ENCODE data around the gene BHLHE40. TPM values are rescaled to one million over a fixed set of nuclear protein-coding genes. Genes with fewer than 3 reads are reported as not detected.
A peak's percentile ranks its signal among the peaks of the same experiment; 100 is the strongest.

Gene BHLHE40
- polyA plus RNA-seq, 2 of the 4 experiments (the other 2 are of a cell fraction) = 102 to 160 TPM

- peak; percentile 60 to 86 for DNase-seq (ENCODE audit: low read depth in 1 of 2, low spot score in 1 of 2)
These were observed 38.8 kb downstream of the BHLHE40 start for GRCh38 chr3:5017925-5018531.

More at GRCh38 chr3:5017925-5018531, 38.8 kb downstream of the BHLHE40 start:
- ChIA-PET CTCF (interaction anchor here (0.6 to 15.9 kb wide), 6 partner anchors 9 to 361 kb away, joined by 4 to 445 read pairs (median 9); partner anchors contain the start of gene BHLHE40), POLR2A (interaction anchor here (1.5 to 4.3 kb wide), 4 partner anchors 8 to 38 kb away, joined by 5 to 80 read pairs (median 27); partner anchors contain the start of gene BHLHE40)
- Histone ChIP-seq H3K9me3 (no peaks in the 10 kb centered on the region), H3K4me1 (peaks cover 99% of the 10 kb centered on the region), H3K27ac (peak overlapping the region; percentile 94 to 98), H3K4me2 (peak overlapping the region; percentile 59), H3K4me3 (no peak overlapping the region)
- TF ChIP-seq, protein P1, sequence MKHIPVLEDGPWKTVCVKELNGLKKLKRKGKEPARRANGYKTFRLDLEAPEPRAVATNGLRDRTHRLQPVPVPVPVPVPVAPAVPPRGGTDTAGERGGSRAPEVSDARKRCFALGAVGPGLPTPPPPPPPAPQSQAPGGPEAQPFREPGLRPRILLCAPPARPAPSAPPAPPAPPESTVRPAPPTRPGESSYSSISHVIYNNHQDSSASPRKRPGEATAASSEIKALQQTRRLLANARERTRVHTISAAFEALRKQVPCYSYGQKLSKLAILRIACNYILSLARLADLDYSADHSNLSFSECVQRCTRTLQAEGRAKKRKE (CRISPR knock-in tag; IDR thresholded peaks at IDR 0.05; ENCODE audit: low read depth) = no peak; the same call in 1 of the 2 replicates
- TF ChIP-seq EHF (CRISPR knock-in tag; IDR thresholded peaks at IDR 0.05) (no peak), HEYL (CRISPR knock-in tag; IDR thresholded peaks at IDR 0.05) (peak; percentile 30; the same call in 1 of the 2 replicates), TP53 (CRISPR knock-in tag; IDR thresholded peaks at IDR 0.05) (peak; percentile 19; the same call in 1 of the 2 replicates), RARB (CRISPR knock-in tag; IDR thresholded peaks at IDR 0.05) (no peak), CBX8 (IDR thresholded peaks at IDR 0.05) (no peak), ZSCAN20 (CRISPR knock-in tag; IDR thresholded peaks at IDR 0.05) (0 out of 2 replicates have a peak, but pooled peaks have one; percentile 4), RFX5 (IDR thresholded peaks at IDR 0.05) (no peak), POLR2AphosphoS2 (conservative IDR thresholded peaks at IDR 0.05; ENCODE audit: low read length) (no peak), CBX2 (IDR thresholded peaks at IDR 0.05; ENCODE audit: borderline replicate concordance, low read depth) (no peak), EHMT2 (IDR thresholded peaks at IDR 0.05; ENCODE audit: low read depth) (no peak), TFCP2L1 (CRISPR knock-in tag; IDR thresholded peaks at IDR 0.05) (no peak), MAFK (IDR thresholded peaks at IDR 0.05; ENCODE audit: partially characterized antibody) (no peak), POLR2A (IDR thresholded peaks at IDR 0.05; ENCODE audit: low read length) (no peak), CTCF (IDR thresholded peaks at IDR 0.05) (no peak), CEBPB (IDR thresholded peaks at IDR 0.05) (peak; percentile 23 to 68; a peak in 3 of 4 replicates), FOSL2 (IDR thresholded peaks at IDR 0.05) (no peak), FOSL2 (CRISPR knock-in tag; IDR thresholded peaks at IDR 0.05) (no peak), NFE2L2 (conservative IDR thresholded peaks at IDR 0.05; ENCODE audit: low read length) (no peak; the same call in 1 of the 2 replicates), MAX (IDR thresholded peaks at IDR 0.05) (0 out of 2 replicates have a peak, but pooled peaks have one; percentile 22), SREBF2 (IDR thresholded peaks at IDR 0.05) (no peak), HOXB5 (CRISPR knock-in tag; IDR thresholded peaks at IDR 0.05) (peak; percentile 68; the same call in 1 of the 2 replicates), ESRRA (IDR thresholded peaks at IDR 0.05; ENCODE audit: borderline replicate concordance, low read length) (no peak), NR3C1 (IDR thresholded peaks at IDR 0.05) (no peak), E2F6 (IDR thresholded peaks at IDR 0.05; ENCODE audit: borderline replicate concordance, low read depth) (peak; percentile 44; the same call in 1 of the 2 replicates), FOXS1 (CRISPR knock-in tag; IDR thresholded peaks at IDR 0.05) (0 out of 2 replicates have a peak, but pooled peaks have one; percentile 21), KDM1A (IDR thresholded peaks at IDR 0.05; ENCODE audit: low read depth) (no peak), HDAC2 (IDR thresholded peaks at IDR 0.05) (no peak)
- TF ChIP-seq, protein P2, sequence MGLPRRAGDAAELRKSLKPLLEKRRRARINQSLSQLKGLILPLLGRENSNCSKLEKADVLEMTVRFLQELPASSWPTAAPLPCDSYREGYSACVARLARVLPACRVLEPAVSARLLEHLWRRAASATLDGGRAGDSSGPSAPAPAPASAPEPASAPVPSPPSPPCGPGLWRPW (IDR thresholded peaks at IDR 0.05) = no peak
- TF ChIP-seq, protein P3, sequence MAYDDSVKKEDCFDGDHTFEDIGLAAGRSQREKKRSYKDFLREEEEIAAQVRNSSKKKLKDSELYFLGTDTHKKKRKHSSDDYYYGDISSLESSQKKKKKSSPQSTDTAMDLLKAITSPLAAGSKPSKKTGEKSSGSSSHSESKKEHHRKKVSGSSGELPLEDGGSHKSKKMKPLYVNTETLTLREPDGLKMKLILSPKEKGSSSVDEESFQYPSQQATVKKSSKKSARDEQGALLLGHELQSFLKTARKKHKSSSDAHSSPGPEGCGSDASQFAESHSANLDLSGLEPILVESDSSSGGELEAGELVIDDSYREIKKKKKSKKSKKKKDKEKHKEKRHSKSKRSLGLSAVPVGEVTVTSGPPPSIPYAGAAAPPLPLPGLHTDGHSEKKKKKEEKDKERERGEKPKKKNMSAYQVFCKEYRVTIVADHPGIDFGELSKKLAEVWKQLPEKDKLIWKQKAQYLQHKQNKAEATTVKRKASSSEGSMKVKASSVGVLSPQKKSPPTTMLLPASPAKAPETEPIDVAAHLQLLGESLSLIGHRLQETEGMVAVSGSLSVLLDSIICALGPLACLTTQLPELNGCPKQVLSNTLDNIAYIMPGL (CRISPR knock-in tag; IDR thresholded peaks at IDR 0.05; ENCODE audit: borderline replicate concordance) = no peak
- WGBS (ENCODE audit: missing lambda C conversion rate) = 32% methylated on average over 8 of the region's 8 CpGs
- peak; percentile 17 to 57; a peak in 5 of 6 replicates for ATAC-seq
- no peak for FAIRE-seq
